HL-60 (cell line): Measurements from ENCODE around the gene NRXN3.

Experiments used
- DNase-seq, 2 experiments: peaks; one replicate each; pipeline ENCODE4 v3.0.0-alpha.2; 2010 to 2020; ENCODE audit warnings: low read depth in 1 of 2, low spot score in 1 of 2
- H3K27ac ChIP-seq: fragments of 250-450 bp; sonication (Bioruptor Pico); replicated peaks from 2 replicates; pipeline ENCODE4 v1.5.1; 2020; ENCODE audit warnings: mild to moderate bottlenecking, moderate library complexity
- H3K27me3 ChIP-seq: fragments of 250-450 bp; sonication (Bioruptor Pico); 2 replicates; pipeline ENCODE4 v1.5.1; 2021; ENCODE audit warnings: mild to moderate bottlenecking, moderate library complexity; ENCODE audit not compliant: insufficient read depth, poor library complexity, severe bottlenecking
- H3K4me3 ChIP-seq: replicated peaks from 2 replicates; pipeline ENCODE4 v1.5.1; 2011; ENCODE audit warnings: mild to moderate bottlenecking, control low read depth, low read length; ENCODE audit not compliant: insufficient read depth
- CTCF ChIP-seq: IDR thresholded peaks from one replicate; pipeline ENCODE4 v1.5.1; 2011; ENCODE audit warnings: low read length, control low read depth, inconsistent platforms; ENCODE audit not compliant: insufficient read depth
- GABPA ChIP-seq: IDR thresholded peaks from 2 replicates; pipeline ENCODE4 v1.6.1; 2012; ENCODE audit warnings: low read depth
- POLR2AphosphoS5 ChIP-seq: IDR thresholded peaks from 2 replicates; pipeline ENCODE4 v1.6.1; 2012; ENCODE audit warnings: low read depth
- SPI1 ChIP-seq: IDR thresholded peaks from 2 replicates; pipeline ENCODE4 v1.6.1; 2012; ENCODE audit warnings: low read depth, mild to moderate bottlenecking, borderline replicate concordance
- TF ChIP-seq, protein P1 (sequence below): IDR thresholded peaks from 2 replicates; pipeline ENCODE4 v1.6.1; 2012; ENCODE audit warnings: low read depth; ENCODE audit not compliant: insufficient replicate concordance

NRXN3 gene

DNA sequence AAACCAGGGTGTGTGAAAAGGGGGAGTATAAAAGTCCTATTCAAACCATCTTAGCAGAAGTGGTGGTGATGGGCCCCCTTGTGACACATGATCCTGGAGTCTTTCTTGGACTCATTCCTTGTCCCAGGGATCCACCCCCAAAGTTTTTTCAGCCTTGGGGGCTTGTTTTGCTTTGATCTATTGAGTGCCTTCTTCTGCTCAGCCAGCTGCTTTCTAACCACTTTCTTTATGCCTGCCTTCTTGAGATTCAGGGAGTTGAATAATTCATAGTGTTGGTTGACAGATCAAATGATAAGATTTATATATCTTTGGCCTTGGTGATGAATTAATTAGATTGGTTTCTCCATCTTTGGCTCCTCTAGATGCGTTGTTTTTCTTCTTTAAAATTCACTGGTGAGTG lies 1114.4 kb downstream of the NRXN3 start:
- Histone ChIP-seq H3K4me3 (no peak overlapping the region), H3K27me3 (no peaks in the 10 kb centered on the region), H3K27ac (no peak overlapping the region)
- TF ChIP-seq CTCF, result no peak
- no peak for TF ChIP-seq POLR2AphosphoS5
- no peak for TF ChIP-seq SPI1
- TF ChIP-seq, protein P1, sequence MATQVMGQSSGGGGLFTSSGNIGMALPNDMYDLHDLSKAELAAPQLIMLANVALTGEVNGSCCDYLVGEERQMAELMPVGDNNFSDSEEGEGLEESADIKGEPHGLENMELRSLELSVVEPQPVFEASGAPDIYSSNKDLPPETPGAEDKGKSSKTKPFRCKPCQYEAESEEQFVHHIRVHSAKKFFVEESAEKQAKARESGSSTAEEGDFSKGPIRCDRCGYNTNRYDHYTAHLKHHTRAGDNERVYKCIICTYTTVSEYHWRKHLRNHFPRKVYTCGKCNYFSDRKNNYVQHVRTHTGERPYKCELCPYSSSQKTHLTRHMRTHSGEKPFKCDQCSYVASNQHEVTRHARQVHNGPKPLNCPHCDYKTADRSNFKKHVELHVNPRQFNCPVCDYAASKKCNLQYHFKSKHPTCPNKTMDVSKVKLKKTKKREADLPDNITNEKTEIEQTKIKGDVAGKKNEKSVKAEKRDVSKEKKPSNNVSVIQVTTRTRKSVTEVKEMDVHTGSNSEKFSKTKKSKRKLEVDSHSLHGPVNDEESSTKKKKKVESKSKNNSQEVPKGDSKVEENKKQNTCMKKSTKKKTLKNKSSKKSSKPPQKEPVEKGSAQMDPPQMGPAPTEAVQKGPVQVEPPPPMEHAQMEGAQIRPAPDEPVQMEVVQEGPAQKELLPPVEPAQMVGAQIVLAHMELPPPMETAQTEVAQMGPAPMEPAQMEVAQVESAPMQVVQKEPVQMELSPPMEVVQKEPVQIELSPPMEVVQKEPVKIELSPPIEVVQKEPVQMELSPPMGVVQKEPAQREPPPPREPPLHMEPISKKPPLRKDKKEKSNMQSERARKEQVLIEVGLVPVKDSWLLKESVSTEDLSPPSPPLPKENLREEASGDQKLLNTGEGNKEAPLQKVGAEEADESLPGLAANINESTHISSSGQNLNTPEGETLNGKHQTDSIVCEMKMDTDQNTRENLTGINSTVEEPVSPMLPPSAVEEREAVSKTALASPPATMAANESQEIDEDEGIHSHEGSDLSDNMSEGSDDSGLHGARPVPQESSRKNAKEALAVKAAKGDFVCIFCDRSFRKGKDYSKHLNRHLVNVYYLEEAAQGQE, result no peak
- TF ChIP-seq GABPA, result no peak
- no peak for DNase-seq

DNA sequence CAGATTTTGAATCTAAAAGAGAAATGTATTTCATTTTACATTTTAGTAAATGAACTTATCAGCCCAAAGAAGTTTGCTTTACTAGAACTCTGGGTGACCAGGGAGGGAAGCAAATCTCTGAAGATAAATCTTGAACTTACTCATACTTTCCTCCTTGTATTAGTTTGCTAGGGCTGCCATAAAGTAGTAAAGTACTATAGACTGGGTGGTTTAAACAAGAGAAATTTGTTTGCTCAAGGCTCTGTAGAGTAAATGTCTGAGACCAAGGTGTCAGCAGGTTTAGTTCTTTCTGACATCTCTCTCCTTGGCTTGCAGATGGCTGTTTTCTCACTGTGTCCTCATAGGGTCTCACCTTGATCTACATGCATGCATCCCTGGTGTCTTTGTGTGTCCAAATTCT lies 1115.1 kb downstream of the NRXN3 start:
- no peak for DNase-seq
- TF ChIP-seq POLR2AphosphoS5 (no peak), CTCF (no peak), SPI1 (no peak), GABPA (no peak)
- TF ChIP-seq, protein P1, result no peak
- Histone ChIP-seq H3K27ac (no peak overlapping the region), H3K27me3 (no peaks in the 10 kb centered on the region), H3K4me3 (no peak overlapping the region)

DNA sequence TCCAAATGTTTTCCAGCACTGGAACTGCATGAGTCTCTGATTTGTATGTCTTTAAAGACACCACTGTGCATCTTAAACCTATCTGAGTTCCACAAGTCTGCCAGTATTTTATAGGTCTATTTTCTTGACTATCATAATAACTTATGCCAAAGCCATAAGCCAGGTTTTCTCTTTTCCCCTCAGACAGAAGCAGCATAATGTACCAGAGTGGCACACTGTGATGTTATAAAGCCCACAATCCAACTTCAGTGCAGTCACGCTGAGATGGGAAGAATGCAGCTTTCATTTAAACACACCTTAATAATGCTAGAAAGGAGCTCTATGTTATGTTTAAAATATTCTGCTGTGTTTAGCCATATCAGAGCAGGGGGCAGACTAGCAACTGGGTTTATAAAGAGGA lies 1117.8 kb downstream of the NRXN3 start:
- H3K27me3 ChIP-seq, result no peaks in the 10 kb centered on the region
- no peak for DNase-seq

More for the DNA sequence above, 1117.8 kb downstream of the NRXN3 start:
- TF ChIP-seq SPI1 (no peak), POLR2AphosphoS5 (no peak), GABPA (no peak), CTCF (no peak)
- TF ChIP-seq, protein P1, result no peak
- no peak overlapping the region for H3K4me3 ChIP-seq
- no peak overlapping the region for H3K27ac ChIP-seq
